Effector CD8-positive, alpha-beta T cell (primary cell): ENCODE results near the gene TMEM165.
A peak's percentile ranks its signal among the peaks of the same experiment; 100 is the strongest.
"Not testable (repeated sequence)": the region's sequence is repeated elsewhere in the genome, so short reads cannot be mapped to it uniquely, and the experiment has no call there.

Experiments
- DNase-seq: peaks from one replicate; lab custom pipeline; 2025; lab: John Stamatoyannopoulos, UW
- total RNA-seq, 4 experiments: gene quantifications; one replicate each; lab custom pipeline; 2026; lab: John Stamatoyannopoulos, UW

The TMEM165 gene, protein sequence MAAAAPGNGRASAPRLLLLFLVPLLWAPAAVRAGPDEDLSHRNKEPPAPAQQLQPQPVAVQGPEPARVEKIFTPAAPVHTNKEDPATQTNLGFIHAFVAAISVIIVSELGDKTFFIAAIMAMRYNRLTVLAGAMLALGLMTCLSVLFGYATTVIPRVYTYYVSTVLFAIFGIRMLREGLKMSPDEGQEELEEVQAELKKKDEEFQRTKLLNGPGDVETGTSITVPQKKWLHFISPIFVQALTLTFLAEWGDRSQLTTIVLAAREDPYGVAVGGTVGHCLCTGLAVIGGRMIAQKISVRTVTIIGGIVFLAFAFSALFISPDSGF
- 41.1 to 67.8 (median 51.1) reads per million in 4 experiments for total RNA-seq

DNA sequence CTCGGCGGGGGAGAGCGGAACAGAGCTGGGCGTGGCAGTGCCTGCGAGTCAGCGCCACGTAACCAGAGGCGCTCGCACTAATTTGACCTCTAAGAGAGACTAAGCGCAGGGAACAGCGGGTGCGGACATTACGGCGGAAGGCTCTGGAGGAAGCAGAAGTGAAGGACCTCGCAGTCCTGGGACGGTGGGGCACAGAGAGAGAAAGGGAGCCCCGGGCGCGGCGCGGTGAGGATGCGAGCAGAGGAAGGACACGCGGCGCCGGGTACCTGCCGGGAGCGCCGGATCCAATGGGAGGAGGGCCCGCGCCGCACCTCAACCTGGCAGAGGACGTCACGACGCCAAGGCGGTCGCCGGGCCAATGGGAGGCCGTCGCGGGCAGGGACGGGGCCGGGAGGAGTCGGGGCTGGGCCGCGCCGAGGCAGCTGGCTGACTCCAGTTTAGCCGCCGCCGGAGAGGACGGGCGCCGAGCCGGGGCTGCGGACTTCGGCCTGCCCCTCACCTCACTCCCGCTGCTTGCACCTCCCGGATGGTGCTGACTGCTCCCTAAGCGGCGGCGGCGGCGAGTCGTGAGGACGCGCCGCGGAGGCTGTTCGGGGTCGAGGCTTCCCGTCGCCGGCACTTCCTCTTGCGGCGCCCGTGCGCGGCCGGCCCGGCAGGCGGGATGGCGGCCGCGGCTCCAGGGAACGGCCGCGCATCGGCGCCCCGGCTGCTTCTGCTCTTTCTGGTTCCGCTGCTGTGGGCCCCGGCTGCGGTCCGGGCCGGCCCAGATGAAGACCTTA lies at the start of gene TMEM165:
TMEM165 (plus strand) TSS at position 429 of the 779 bp plus-strand sequence; CDS start at position 662, 233 bp downstream.
- peak; percentile 81 for DNase-seq

- peak; percentile 59 for DNase-seq
Measured at GRCh38 chr4:55345980-55346850, 49.5 kb upstream of the TMEM165 start, which contains the start of gene SRD5A3. Gene SRD5A3 (plus strand): TSS chr4:55346242. CDS start chr4:55346337, 95 bp downstream.

DNA sequence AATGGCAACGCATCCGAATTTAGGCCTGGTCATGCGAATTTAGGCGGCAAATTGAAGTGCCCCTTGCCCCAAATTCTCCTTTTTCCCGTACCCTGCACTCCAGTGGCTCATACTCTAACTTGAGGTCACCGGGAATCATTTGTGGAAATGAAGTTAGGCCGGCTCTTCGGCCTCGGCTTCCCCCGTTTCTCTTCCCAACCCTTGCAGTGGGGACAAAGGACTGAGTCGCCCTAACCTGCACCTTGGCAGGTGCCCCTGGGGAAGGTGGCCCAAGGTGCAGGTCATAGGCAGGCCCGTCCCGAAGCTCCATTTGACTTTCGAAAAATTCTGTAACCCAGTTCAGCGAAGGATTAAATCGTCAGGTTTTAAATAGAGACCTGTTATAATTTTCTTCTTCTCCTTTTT lies 48.9 kb upstream of the TMEM165 start:
- no peak for DNase-seq

- no peak for DNase-seq
Measured at GRCh38 chr4:55347610-55348228, 48.0 kb upstream of the TMEM165 start.

DNA sequence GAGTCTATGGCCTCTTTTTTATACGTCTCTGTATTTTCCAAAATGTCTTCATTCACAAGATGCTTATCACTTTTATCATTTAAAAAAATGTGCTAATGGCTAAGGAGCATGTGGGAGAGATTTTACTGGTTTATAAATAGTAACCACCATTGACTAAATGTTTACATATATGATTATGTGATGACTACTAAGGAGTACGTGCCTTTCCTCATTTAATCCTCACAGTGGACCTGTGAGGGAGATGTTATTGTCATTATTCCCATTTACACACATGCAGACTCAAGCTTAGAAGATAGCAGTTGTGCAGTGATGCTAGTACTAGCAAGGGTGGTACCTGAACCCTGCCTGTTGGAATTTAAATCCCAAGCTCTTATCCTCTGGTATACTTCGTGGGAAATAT lies 47.3 kb upstream of the TMEM165 start:
- DNase-seq: no peak

GRCh38 chr4:55350870-55351269 lies 44.9 kb upstream of the TMEM165 start:
- not testable (repeated sequence) for DNase-seq

- no peak for DNase-seq
Measured at GRCh38 chr4:55351824-55352223, 43.9 kb upstream of the TMEM165 start.

- DNase-seq: no peak
Measured at GRCh38 chr4:55352726-55353125, 43.0 kb upstream of the TMEM165 start.

DNA sequence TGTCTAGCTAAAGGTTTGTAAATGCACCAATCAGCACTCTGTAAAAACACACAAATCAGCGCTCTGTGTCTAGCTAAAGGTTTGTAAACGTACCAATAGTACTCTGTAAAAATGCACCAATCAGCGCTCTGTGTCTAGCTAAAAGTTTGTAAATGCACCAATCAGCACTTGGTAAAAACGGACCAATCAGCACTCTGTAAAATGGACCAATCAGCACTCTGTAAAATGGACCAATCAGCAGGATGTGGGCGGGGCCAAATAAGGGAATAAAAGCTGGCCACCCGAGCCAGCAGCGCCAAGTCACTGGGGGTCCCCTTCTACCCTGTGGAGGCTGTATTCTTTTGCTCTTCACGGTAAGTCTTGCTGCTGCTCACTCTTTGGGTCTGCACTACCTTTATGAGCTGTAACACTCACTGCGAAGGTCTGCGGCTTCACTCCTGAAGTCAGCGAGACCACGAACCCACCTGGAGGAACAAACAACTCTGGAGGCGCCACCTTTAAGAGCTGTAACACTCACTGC lies 42.5 kb upstream of the TMEM165 start:
- not testable (repeated sequence) for DNase-seq

GRCh38 chr4:55354648-55355047 lies 41.1 kb upstream of the TMEM165 start:
- DNase-seq: no peak

DNA sequence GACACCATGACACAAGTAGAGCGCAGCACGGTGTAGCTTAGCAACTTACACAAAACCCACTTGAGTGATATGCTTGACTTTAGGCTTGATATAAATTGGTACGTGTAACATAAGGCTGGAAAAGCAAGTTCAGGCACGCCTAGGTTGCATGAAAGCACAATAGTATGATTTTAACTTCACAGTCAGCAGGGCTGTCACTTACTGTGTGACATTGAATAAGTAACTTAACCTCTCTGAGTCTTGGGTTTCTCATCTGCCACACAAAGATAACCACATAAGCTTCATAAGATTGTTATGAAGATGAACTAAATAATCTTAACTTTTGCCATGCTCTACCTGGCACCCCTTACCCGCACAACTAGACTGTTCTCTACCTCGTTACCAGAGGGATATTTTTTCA lies 40.2 kb upstream of the TMEM165 start:
- DNase-seq: no peak

- DNase-seq: no peak
Measured at GRCh38 chr4:55356991-55357461, 38.7 kb upstream of the TMEM165 start.

DNA sequence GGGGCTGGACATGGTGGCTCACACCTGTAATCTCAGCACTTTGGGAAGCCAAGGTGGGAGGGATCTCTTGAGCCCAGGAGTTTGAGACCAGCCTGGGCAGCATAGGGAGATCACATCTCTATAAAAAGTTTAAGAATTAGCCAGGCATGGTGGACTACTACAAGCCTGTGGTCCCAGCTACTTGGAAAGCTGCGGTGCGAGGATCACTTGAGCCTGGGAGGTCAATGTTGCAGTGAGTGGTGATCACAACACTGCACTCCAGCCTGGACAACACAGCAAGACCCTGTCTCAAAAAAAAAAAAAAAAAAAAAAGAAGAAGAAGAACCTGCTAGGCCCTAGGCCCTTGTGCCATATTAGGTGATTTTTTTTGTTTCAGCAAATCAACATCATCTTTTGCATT lies 37.5 kb upstream of the TMEM165 start:
- DNase-seq: no peak

DNA sequence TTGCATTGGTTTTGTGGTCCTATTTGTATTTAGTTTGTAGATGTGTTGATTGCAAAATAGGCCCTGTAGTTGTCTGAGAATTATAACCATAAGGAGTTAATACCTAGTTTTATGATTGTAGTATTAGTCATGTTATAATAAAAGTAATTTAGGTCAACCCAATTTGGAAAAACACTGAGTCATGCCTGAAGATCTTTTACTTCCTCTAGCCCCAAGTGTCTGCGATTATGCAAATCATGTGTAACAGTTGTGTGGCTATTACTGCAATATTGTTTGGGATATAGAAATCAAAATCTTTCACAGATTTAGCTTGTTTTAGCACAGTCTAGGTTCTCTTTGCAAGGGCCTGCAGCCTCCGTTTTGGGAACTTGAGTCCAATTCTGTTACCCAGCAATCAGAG lies 37.1 kb upstream of the TMEM165 start:
- no peak for DNase-seq

- DNase-seq: no peak
Measured at GRCh38 chr4:55359397-55359916, 36.3 kb upstream of the TMEM165 start.

- not testable (repeated sequence) for DNase-seq
Measured at GRCh38 chr4:55362938-55363337, 32.8 kb upstream of the TMEM165 start.

GRCh38 chr4:55363691-55364351 lies 31.9 kb upstream of the TMEM165 start:
- no peak for DNase-seq

DNA sequence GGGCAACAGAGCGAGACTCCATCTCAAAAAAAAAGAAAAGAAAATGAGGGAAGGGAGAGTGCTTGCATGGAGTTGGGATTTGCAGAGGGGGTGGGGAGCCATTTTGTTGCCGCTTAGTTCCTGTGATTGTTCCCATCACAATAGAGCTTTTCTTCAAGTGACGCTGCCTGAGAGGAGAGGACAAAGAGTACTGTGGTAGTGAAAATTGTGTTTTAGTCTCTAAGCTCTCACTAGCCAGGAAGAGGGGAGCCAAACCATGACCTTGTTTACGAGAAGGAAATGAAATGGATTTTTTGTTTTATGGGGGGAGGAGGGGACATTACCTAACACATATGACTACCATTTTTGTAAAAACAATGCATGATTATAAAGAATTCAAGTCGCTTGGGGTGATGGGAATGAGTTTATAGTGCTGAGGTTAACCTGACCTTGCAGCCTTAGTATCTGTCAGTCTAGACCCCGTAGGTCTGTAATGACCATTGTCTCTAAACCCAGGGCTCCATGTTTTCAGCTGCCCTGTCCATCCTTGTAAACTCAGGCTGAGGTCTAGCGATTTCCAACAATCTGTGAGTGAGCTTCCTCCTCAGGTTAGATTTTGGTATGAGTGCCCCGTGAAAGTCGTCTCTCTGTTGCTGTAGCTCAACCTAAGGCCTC lies 30.9 kb upstream of the TMEM165 start:
- DNase-seq: no peak

- no peak for DNase-seq
Measured at GRCh38 chr4:55365345-55365728, 30.4 kb upstream of the TMEM165 start.

DNA sequence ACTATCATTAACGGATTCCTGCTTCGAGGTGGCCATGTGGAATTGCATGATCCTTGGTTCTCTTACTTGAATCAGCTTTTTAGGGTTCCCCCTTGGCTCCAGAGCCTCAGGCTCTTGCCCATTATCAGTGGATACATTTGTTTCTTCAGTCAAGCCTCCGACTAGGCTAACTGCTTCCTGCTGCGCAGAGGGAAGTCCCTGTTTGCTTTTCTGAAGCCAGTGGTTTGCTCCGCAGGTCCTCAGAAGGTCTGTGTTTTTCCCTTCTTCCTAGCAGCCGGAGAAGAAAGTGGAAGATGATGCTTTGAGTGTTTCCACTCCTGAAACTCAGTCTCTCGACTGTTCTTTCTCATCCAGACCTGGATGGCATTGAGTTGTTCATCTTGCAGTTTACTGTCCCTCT lies 29.1 kb upstream of the TMEM165 start:
- no peak for DNase-seq
